Activated CD8-positive, alpha-beta memory T cell treated with anti-CD3 and anti-CD28 coated beads for 36 hours (primary cell): ENCODE data around the gene CD180. TPM values are rescaled to one million over a fixed set of nuclear protein-coding genes. Genes with fewer than 3 reads are reported as not detected.

ENCODE experiments used
- CTCF ChIA-PET: fragments of 350-600 bp; sonication (Branson Sonifier 250); formaldehyde crosslinking; loops from one replicate; lab custom pipeline; 2021; ENCODE audit warnings: antibody characterized with exemption; lab: Charles Lee
- POLR2A ChIA-PET: fragments of 350-600 bp; sonication (Branson Sonifier 250); formaldehyde crosslinking; loops from one replicate; lab custom pipeline; 2021; ENCODE audit warnings: antibody characterized with exemption; lab: Charles Lee
- total RNA-seq, 2 experiments: library from RNA; stranded (reverse); gene quantifications; one replicate each; pipeline ENCODE4 v1.2.3, GENCODE V29; 2021

Gene CD180
- total RNA-seq, 2 experiments from 2014 or later = not detected

GRCh38 chr5:67215519-67216471 lies 19.2 kb upstream of the CD180 start:
- CTCF ChIA-PET = interaction anchor here (1.1 to 1.4 kb wide), 2 partner anchors 50 to 228 kb away, joined by 3 read pairs; no protein-coding TSS in a partner anchor
- POLR2A ChIA-PET = no interaction called here

GRCh38 chr5:67214707-67215447 lies 18.3 kb upstream of the CD180 start:
- CTCF ChIA-PET = interaction anchor here (1.1 to 1.4 kb wide), 2 partner anchors 49 to 227 kb away, joined by 3 to 4 read pairs (median 3); no protein-coding TSS in a partner anchor
- POLR2A ChIA-PET = no interaction called here

GRCh38 chr5:67214036-67214435 lies 17.4 kb upstream of the CD180 start:
- POLR2A ChIA-PET = no interaction called here
- CTCF ChIA-PET = interaction anchor here (1.4 kb wide), 1 partner anchor 48 kb away, joined by 4 read pairs; no protein-coding TSS in a partner anchor

GRCh38 chr5:67211926-67212325 lies 15.3 kb upstream of the CD180 start:
- CTCF ChIA-PET = interaction anchor here (1.3 kb wide), 1 partner anchor 45 kb away, joined by 4 read pairs; no protein-coding TSS in a partner anchor
- POLR2A ChIA-PET = no interaction called here

GRCh38 chr5:67209141-67209771 lies 12.7 kb upstream of the CD180 start:
- CTCF ChIA-PET = interaction anchor here (0.6 to 10.3 kb wide), 7 partner anchors 11 to 58 kb away, joined by 3 to 117 read pairs (median 4); no protein-coding TSS in a partner anchor
- POLR2A ChIA-PET = no interaction called here

GRCh38 chr5:67208403-67208802 lies 11.8 kb upstream of the CD180 start:
- POLR2A ChIA-PET = interaction anchor here (1.9 kb wide), 1 partner anchor 48 kb away, joined by 4 read pairs; no protein-coding TSS in a partner anchor

GRCh38 chr5:67206929-67207328 lies 10.3 kb upstream of the CD180 start:
- CTCF ChIA-PET = interaction anchor here (1.0 to 10.3 kb wide), 4 partner anchors 42 to 1061 kb away, joined by 3 to 117 read pairs (median 6); no protein-coding TSS in a partner anchor
- POLR2A ChIA-PET = interaction anchor here (1.0 to 2.0 kb wide), 4 partner anchors 10 to 46 kb away, joined by 4 to 17 read pairs (median 4); partner anchors contain the start of gene CD180

More at GRCh38 chr5:67208403-67208802, 11.8 kb upstream of the CD180 start:
- CTCF ChIA-PET = interaction anchor here (0.6 to 10.3 kb wide), 7 partner anchors 12 to 57 kb away, joined by 3 to 117 read pairs (median 4); no protein-coding TSS in a partner anchor

GRCh38 chr5:67206461-67206860 lies 9.9 kb upstream of the CD180 start:
- CTCF ChIA-PET = interaction anchor here (0.6 to 10.3 kb wide), 5 partner anchors 15 to 1061 kb away, joined by 3 to 117 read pairs (median 3); no protein-coding TSS in a partner anchor
- POLR2A ChIA-PET = interaction anchor here (0.5 to 2.0 kb wide), 5 partner anchors 9 to 46 kb away, joined by 3 to 17 read pairs (median 4); partner anchors contain the start of gene CD180

- POLR2A ChIA-PET = interaction anchor here (2.0 kb wide), 1 partner anchor 39 kb away, joined by 17 read pairs; no protein-coding TSS in a partner anchor
- CTCF ChIA-PET = interaction anchor here (0.6 to 10.3 kb wide), 4 partner anchors 15 to 376 kb away, joined by 3 to 117 read pairs (median 4); no protein-coding TSS in a partner anchor
These were observed 9.4 kb upstream of the CD180 start for GRCh38 chr5:67205981-67206380.

GRCh38 chr5:67204821-67205220 lies 8.2 kb upstream of the CD180 start:
- ChIA-PET CTCF (interaction anchor here (1.1 to 10.3 kb wide), 2 partner anchors 40 to 374 kb away, joined by 4 to 117 read pairs; no protein-coding TSS in a partner anchor), POLR2A (interaction anchor here (0.6 kb wide), 2 partner anchors 38 to 139 kb away, joined by 3 read pairs; no protein-coding TSS in a partner anchor)

- ChIA-PET CTCF (interaction anchor here (1.3 to 10.3 kb wide), 2 partner anchors 39 to 48 kb away, joined by 3 to 117 read pairs; no protein-coding TSS in a partner anchor), POLR2A (interaction anchor here (0.7 kb wide), 2 partner anchors 72 to 1049 kb away, joined by 5 to 7 read pairs; no protein-coding TSS in a partner anchor)
These were observed 7.1 kb upstream of the CD180 start for GRCh38 chr5:67203701-67204074.

- CTCF ChIA-PET = interaction anchor here (1.3 to 10.3 kb wide), 2 partner anchors 38 to 48 kb away, joined by 3 to 117 read pairs; no protein-coding TSS in a partner anchor
- POLR2A ChIA-PET = no interaction called here
These were observed 6.2 kb upstream of the CD180 start for GRCh38 chr5:67202828-67203227.

- ChIA-PET POLR2A (no interaction called here), CTCF (interaction anchor here (10.3 kb wide), 1 partner anchor 37 kb away, joined by 117 read pairs; no protein-coding TSS in a partner anchor)
These were observed 5.4 kb upstream of the CD180 start for GRCh38 chr5:67201897-67202549.

GRCh38 chr5:67200809-67201562 lies 4.4 kb upstream of the CD180 start:
- CTCF ChIA-PET = interaction anchor here (10.3 kb wide), 1 partner anchor 36 kb away, joined by 117 read pairs; no protein-coding TSS in a partner anchor
- POLR2A ChIA-PET = no interaction called here

- ChIA-PET POLR2A (interaction anchor here (0.7 kb wide), 1 partner anchor 35 kb away, joined by 3 read pairs; no protein-coding TSS in a partner anchor), CTCF (interaction anchor here (10.3 kb wide), 1 partner anchor 35 kb away, joined by 117 read pairs; no protein-coding TSS in a partner anchor)
These were observed 3.3 kb upstream of the CD180 start for GRCh38 chr5:67199859-67200258.

GRCh38 chr5:67198917-67199316 lies 2.3 kb upstream of the CD180 start:
- ChIA-PET CTCF (no interaction called here), POLR2A (no interaction called here)
